GM19099 (cell line): ENCODE data around the gene PSMC3IP.
"Not testable (repeated sequence)": the region's sequence is repeated elsewhere in the genome, so short reads cannot be mapped to it uniquely, and the experiment has no call there.

Experiments
- POLR2A ChIP-seq: IDR thresholded peaks from 3 replicates; pipeline ENCODE4 v1.6.1; 2011; ENCODE audit warnings: low read depth; ENCODE audit not compliant: insufficient read length; ENCODE audit errors: extremely low read depth

Gene PSMC3IP

GRCh38 chr17:42565523-42566214 lies 11.9 kb downstream of the PSMC3IP start:
- TF ChIP-seq POLR2A: no peak

- TF ChIP-seq POLR2A: no peak
These were observed 12.6 kb downstream of the PSMC3IP start for GRCh38 chr17:42564815-42565522.

- TF ChIP-seq POLR2A: no peak
These were observed 13.6 kb downstream of the PSMC3IP start for GRCh38 chr17:42563950-42564349.

GRCh38 chr17:42563543-42563942 lies 14.0 kb downstream of the PSMC3IP start:
- TF ChIP-seq POLR2A: peak; percentile 2

- no peak for TF ChIP-seq POLR2A
These were observed 14.4 kb downstream of the PSMC3IP start for GRCh38 chr17:42563143-42563509.

- TF ChIP-seq POLR2A: no peak
These were observed 15.0 kb downstream of the PSMC3IP start for GRCh38 chr17:42562388-42563142.

GRCh38 chr17:42561897-42562387 lies 15.6 kb downstream of the PSMC3IP start, which contains the start of gene COASY:
TSS of gene COASY (plus strand) at chr17:42562148. CDS start at chr17:42562623, 475 bp downstream.
- peak; percentile 68 for TF ChIP-seq POLR2A

GRCh38 chr17:42560246-42560645 lies 17.3 kb downstream of the PSMC3IP start:
- no peak for TF ChIP-seq POLR2A

- no peak for TF ChIP-seq POLR2A
These were observed 18.5 kb downstream of the PSMC3IP start for GRCh38 chr17:42559075-42559474.

GRCh38 chr17:42555122-42555622 lies 22.4 kb downstream of the PSMC3IP start:
- no peak for TF ChIP-seq POLR2A

- peak; percentile 80 for TF ChIP-seq POLR2A
These were observed 23.0 kb downstream of the PSMC3IP start for GRCh38 chr17:42554250-42555121.

GRCh38 chr17:42553866-42554249 lies 23.7 kb downstream of the PSMC3IP start:
- no peak for TF ChIP-seq POLR2A

- TF ChIP-seq POLR2A: no peak
These were observed 24.2 kb downstream of the PSMC3IP start for GRCh38 chr17:42553161-42553818.

- not testable (repeated sequence) for TF ChIP-seq POLR2A
These were observed 24.8 kb downstream of the PSMC3IP start, which contains the start of gene HSD17B1 for GRCh38 chr17:42552736-42553135. TSS of gene HSD17B1 (plus strand) at chr17:42552923. CDS start at chr17:42552934, 11 bp downstream.

GRCh38 chr17:42548993-42549755 lies 28.4 kb downstream of the PSMC3IP start:
- TF ChIP-seq POLR2A: no peak
